ENCODE measurements around the gene FCER2. TPM values are rescaled to one million over a fixed set of nuclear protein-coding genes. Genes with fewer than 3 reads are reported as not detected.

The FCER2 gene
- total RNA-seq, 1 donor from 2014 or later = 0.67 TPM

DNA sequence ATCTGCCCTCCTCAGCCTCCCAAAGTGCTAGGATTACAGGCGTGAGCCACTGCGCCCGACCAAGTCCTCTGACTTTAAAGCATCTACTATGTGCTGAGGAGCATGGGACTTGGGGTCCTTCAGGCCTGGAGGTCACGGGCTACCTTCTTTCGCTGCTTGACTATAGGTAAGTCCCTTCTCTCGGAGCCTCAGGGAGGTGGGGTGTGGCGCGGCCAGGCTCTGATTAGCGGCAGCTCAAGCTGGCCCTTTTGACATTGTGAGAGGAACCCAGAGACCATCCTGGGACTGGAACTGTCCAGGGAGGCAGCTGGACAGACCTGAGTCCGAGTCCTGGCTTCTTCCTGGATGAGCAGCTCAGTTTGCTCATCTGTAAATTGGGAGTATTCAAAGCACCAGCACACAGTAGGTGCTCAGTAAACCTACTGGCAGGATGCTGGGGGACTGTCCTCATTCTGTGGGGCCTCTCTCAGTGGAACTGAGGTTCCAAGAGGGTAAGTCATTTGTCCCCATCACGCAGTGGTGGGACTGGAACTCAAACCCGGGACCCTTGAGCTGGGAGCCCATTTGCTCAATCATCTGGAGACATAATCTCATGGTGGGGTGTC lies 780 bp downstream of the FCER2 start:
- DNase-seq (ENCODE audit: low spot score) = no peak

DNA sequence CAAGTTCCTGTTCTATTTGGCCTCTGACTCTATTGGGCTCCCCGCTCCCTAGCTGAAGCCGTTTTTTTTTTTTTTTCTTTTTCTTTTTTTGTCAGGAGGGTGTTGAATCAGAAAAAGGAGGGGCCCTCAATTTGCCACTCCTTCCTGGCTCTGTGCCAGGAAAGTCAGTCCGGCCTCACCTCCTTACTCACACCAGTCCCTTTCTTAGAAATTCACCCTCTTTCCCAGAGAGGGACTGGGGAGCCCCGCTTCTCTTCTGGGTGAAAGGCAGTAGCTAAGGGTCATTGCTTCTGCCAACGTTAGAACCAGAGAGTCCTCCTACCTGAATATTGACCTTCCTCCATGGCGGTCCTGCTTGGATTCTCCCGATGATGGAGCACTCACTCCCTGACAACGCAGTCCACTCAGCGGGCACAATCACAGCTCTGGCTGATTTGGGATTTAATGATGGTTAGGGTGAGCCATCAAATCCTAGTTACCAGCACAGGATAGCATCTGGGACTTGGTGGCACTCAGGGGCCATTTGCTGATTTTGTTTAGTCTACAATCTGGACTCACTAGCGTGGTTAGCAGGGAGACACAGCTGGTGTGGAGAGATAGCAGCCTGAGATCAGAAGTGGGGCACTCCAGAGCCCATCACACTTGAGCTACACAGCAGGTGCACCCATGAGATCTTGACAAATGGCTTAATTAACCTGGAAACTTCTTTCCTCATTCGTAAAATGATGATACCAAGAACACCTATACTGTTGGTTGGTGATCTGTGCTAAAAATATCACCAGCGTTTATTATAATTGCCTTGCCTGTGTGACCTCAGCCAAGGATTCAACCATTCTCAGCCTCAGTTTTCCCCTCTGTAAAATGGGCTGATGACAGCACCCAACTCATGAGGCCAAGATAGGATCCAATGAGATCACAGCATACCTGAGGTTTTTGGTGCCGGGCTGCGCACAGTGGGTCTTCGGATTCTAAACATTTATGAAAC lies 2.2 kb downstream of the FCER2 start:
- DNase-seq (ENCODE audit: low spot score) = no peak

DNA sequence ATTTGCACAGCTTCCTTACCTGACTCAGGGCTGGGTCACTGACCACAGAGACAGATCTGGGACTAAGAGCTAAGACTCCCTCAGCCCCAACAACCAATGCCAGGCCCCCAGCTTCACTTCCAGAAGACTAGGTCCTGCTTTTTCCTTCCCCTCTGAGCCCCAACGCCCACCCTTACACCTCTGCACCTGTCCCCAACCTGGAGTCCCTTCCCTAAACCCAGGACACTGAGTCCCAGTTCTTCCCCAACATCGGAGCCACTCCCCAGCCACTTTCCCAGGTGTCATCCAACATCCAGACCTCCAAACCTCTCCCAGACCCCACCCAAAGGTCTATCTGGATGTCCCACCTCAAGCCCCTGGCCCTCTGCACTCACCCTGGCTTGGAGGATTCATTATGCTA lies 2.9 kb downstream of the FCER2 start:
- no peak for DNase-seq (ENCODE audit: low spot score)

DNA sequence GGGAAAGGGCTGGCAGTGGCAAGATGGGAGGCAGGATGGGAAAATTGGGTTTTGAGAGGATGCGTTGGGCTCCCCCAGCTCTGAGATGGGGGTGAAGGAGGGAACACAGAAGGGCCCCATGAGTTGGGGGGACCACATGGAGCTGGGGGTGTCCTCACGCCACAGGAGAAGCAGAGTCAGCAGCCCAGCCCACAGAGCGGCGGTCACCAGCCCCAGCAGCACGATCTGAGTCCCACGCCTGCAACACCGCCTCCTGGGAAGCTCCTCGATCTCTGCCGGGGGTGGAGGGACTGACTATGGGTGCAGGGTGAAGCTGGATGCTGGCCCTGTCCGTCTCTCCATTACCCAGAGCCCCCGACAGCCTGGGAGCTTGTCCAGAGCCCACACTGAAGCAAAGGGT lies 3.3 kb downstream of the FCER2 start:
- DNase-seq (ENCODE audit: low spot score) = no peak

DNA sequence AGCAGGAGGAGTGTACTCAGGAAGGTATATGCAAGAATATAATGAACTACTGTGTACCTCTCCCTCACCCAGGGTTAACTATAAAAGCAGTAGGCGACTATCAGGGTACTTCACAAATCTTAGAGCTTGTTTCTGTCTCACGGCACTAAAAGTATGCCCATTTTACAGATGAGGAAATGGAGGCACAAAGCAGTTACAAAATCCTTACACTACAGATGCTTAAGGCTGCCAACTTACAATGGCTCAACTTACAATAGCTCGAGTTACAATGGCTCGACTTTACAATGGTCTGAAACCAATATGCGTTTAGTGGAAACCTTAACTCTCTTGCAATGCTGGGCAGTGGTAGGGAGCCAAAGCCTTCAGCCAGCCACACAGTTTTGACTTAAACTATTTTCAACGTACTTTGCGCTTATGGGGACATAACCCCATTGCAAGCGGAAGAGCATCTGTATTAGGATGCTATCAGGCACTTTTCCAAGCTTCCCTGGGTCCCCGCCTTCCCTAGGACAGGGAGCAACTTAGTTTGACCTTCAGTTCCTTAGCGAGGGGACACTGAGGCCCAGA lies 4.1 kb downstream of the FCER2 start:
- DNase-seq (ENCODE audit: low spot score) = no peak

DNA sequence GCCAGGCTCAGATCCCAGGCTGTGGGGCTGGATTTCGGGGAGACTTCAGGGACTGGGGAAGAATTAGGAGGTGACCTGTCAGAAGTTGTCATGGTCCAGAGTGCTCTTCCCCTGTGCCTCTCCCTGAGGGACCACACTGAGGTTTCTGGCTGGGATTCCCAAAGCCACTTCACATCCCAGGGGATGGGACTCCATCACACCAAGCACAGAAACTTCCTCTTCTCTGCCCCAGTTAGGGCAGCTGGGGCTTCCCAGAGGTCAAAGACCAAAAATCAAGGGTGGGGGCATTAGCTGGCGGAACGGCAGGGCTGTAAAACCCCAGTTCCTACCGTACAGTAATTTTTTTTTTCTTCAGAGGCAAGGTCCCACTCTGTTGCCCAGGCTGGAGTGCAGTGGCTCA lies 7.4 kb downstream of the FCER2 start:
- DNase-seq (ENCODE audit: low spot score) = no peak

DNA sequence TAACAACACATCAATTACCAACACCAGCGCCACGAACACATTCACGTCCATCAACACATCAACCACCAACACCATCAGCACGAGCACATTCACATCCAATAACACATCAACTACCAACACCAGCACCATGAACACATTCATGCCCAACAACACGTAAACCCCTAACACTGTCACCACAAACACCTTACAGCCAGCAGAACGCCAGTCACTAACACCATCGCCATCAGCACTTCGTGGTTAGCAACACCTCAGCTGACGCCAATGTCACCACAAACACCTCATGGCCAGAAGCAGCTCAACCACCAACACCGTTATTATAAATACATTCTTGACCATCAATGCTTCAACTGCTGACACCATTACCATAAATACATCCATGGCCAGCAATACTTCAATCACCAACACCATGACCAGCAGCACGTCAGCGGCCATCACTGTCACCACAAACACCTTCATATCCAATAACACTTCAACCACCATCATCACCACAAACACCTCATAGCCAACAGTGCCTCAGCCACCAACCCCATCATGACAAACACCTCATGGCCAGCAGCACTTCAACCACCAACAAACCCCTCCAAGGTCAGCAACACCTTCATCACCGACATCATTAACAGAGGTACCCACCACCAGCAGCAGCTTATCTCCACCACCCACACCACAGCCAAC lies 9.4 kb downstream of the FCER2 start:
- no peak for DNase-seq (ENCODE audit: low spot score)

DNA sequence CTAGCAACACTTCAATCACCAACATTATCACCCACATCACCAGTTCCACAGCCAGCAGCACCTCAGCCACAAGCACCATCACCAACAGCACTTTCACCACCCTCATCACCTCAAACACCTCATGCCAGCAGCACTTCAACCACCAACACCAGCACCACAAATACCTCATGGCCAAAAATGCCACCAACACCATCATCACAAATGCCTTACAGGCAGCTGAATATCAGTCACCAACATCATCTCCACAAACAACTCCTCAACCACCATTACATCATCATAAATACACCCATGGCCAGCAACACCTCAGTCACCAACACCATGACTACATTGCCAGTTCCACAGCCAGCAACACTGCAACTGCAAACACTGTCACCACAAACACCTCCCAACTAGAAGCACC lies 10.4 kb downstream of the FCER2 start:
- no peak for DNase-seq (ENCODE audit: low spot score)

DNA sequence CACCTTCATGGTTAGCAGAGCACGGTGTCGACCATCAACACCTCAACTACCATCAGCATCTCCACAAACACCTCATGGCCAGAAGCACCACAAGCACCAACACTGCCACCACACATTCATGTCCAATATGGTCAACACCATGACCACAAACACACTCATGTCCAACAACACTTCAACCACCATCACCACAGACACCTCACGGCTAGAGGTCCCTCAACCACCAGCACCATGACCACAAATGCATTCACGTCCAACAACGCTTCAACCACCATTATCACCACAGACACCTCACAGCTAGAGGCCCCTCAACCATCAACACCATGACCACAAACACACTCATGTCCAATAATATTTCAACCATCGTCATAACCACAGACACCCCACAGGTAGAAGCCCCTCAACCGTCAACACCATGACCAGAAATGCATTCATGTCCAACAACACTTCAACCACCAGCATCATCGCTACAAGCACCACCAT lies 11.1 kb downstream of the FCER2 start:
- DNase-seq (ENCODE audit: low spot score) = no peak

DNA sequence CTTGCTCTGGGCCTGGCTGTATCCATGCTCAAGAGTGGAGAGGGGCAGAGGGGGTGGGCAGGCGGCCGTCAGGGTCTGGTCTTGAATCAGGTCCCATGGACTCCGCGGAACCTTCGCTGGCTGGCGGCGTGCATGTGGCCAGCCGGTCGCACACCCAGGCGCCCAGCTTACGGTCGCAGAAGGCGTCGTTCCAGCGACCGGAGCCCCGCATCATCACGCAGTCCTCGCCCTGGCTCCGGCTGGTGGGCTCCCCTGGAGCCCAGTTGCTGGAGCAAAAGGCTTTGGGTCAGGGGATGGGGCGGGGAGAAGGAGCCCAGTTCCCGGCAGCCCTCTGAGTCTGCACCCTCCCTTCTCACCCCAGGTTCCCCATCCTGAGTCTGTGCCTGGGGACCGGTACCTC lies 12.8 kb downstream of the FCER2 start:
- no peak for DNase-seq (ENCODE audit: low spot score)

DNA sequence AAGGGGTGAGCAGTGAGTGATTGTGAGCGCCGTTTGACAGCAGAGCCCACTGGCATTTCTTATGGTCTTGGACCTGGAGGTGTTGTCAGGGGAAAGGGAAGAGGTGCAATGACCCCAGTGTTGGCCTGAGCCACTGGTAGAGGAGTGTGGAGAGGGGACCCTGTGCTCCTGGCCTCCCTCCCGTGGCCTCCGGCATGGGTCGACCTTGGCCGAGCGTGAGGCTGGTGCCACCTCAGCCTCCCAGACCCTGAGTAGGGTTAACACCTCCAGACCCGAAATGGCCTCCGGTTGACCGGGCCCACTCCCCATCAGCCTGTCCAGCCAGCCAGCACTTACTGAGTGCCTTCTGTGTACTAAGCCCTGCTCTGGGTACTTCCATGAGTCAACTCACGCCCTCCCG lies 14.8 kb downstream of the FCER2 start:
- DNase-seq (ENCODE audit: low spot score) = no peak

DNA sequence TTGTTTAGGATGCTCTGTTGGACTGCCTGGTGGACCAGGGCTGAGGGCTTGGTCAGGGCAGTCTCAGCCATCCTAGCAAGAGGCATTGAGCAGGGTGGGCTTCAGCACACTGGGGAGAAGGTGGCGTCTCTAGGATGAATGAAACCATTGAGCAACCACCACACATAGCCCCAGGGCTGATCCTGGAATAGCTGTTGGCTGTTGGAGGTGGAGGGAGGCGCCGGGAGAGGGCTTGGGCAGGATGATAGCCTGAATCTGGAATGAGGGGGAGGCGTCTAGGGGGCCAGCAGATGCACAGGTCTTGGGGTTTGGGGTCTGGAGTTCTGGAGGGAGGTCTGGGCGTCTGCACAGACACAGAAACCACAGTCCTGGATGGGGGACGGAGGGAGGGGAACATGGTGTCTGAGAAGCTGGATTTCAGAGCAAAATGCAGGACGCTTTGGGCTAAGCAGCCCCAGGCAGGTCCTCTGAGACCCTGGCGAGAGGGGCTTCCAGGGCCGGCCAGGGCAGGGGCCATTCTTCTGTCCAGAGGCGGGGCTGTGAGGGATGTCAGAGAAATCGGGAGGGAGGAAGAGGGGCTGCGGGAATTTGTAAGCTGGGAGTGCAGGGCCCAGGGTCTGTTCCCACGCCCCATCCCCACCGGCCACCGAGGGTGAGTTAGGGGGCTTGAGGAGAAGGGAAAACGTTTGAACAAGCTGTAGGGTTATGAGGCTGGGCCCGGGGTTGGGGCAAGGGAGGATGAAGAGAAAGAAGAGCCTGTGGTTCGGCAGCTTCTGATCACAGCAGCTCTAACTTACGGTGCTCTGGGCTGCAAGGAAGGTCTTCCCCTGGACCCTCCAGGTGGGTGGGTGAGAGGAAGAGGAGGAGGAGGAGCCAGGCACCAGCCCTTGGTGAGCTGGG lies 16.1 kb downstream of the FCER2 start:
- no peak for DNase-seq (ENCODE audit: low spot score)

DNA sequence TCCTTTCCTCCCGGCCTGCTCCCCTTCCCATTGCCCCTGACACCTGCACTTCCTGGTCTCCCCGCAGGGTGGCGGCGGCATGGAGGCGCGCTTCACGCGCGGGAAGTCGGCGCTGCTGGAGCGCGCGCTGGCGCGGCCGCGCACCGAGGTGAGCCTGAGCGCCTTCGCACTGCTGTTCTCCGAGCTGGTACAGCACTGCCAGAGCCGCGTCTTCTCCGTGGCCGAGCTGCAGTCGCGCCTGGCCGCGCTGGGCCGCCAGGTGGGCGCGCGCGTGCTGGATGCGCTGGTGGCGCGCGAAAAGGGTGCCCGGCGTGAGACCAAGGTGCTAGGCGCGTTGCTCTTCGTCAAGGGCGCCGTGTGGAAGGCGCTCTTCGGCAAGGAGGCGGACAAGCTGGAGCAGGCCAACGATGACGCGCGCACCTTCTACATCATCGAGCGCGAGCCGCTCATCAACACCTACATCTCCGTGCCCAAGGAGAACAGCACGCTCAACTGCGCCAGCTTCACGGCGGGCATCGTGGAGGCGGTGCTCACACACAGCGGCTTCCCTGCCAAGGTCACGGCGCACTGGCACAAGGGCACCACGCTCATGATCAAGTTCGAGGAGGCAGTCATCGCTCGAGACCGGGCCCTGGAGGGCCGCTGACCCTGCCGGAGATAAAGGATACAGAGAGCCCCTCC lies 19.6 kb downstream of the FCER2 start:
- DNase-seq (ENCODE audit: low spot score) = no peak

DNA sequence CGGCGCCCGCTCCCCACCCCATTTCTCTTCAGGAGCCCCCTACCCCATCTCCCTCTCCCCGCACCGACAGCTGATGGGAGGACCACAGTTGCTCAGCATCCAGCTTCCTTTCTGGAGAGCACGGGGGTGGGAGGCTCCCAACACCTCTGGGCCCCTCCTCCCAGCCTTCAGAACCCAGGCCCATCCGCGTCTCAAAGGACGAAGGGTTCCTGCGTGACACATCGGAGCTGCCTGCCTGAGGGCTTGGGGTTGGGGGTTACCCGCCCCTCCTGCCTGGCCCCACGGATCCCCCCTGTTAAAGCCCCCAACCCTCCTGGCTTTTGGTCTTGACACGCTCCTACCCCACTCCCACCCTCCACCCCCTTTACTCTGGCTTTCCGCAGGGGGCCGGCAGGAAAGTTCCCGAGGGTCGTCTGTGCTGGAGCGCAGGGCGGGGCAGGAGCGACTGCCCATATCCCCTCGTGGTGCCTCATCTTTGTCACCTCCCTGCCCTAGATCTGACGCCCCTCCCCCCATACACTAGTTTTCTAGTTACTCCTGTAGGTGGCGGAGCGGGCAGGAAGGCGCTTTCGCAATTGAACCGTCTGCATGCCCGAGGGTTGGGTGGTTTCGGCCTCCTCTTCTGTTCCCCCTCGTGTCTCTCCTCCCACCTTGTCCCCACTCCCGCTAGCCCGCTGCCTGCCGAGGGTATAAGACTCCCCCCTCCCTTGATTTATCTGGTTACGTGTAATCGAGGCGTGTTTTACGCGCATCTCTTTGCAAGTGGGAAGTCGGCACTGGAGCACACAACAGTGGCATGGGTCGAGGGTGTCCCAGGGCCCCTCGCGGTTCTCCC lies 20.4 kb downstream of the FCER2 start:
- DNase-seq (ENCODE audit: low spot score) = peak; percentile 92

DNA sequence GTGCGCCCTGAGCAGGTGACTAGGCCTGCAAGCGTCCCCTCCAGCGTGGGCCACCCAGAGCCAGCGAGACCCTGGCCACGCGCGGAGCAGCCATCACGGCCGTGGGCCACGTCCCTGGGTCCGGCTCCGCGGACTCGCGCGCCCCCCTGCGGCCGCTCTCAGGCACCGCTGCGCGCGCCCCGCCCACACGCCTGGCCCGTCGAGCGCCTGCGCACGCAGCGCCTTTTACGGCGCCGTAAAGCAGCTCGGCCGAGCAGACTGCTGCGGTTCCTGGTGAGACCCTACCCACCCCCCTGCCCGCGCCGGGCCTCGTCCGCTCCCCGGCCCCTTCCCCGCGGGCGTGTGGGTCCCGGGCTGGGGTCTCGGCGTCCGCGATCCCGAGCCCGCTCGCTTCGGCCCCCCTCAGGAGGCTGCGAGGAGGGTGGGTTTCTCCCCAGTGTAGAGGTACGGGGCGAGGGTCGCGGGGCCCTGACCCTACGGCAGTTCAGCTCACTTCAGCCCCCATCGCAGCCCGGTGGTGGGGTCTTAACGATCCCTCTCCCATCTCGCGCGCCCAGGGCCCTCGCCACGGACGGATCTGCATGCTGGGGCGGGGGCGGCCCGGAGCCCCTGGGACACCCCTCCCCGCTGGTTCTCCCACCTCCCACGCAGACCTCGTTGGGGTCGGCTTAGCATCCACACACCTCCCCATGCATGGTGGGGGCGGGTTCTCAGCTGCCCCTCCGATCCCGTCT lies 21.2 kb downstream of the FCER2 start, which contains the start of gene TRAPPC5:
TRAPPC5 (plus strand) TSS at position 228 of the 734 bp plus-strand sequence. CDS start 1,421 bp downstream, outside the sequence.
- peak; percentile 97 for DNase-seq (ENCODE audit: low spot score)

DNA sequence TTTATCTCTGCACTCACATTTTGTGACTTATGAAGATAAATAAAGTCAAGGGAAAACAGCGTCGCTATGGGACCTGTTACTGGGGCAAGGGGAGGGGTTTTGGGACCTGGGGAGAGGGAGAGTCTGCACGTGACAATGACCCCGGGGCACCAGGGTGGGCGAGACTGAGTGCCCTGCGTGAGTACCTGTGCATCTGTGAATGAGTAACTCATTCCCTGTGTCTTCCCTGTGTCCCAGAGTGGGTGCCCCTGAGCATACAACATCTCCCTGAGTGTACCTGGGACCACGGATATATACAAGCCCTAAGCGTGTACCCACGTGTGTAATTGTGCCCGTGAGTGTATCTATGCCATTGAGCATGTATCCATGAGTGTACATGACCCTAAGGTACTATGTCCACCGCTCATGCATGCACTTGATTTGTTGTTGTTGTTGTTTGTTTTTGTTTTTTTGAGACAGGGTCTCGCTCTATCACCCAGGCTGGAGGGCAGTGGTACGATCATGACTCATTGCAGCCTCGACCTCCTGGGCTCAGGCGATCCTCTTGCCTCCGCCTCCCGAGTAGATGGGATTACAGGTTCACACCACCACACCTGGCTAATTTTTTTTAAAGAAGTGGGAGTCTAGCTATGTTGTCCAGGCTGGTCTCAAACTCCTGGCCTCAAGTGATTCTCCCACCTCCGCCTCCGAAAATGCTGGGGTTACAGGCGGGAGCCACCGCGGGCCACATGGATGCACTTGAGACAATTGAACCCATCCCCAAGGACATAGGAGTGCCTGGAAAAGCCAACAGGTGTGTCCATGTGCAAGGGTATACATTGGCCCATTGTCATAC lies 21.9 kb downstream of the FCER2 start:
- no peak for DNase-seq (ENCODE audit: low spot score)

All from mesenteric fat pad (tissue), 1 donor.